Vagina (tissue), 2 donors: ENCODE results near the gene GRAMD1B.

Source experiments
- POLR2A ChIP-seq, 2 donors: fragments of 450-650 bp; IDR thresholded peaks; one replicate each; pipeline ENCODE4 v1.6.1; 2017; ENCODE audit warnings: antibody characterized with exemption in 2 of 2, mild to moderate bottlenecking in 2 of 2, moderate library complexity in 2 of 2
- TF ChIP-seq, protein P1 (sequence below), 3 experiments: fragments of 450-650 bp in 2 of 3; fragments of 200-600 bp in 1 of 3; sonication (generic) in 1 of 3; IDR thresholded peaks; one replicate each; pipeline ENCODE4 v1.5.1; 2017 to 2019; ENCODE audit warnings: antibody characterized with exemption in 3 of 3, mild to moderate bottlenecking in 2 of 3, moderate library complexity in 2 of 3

DNA sequence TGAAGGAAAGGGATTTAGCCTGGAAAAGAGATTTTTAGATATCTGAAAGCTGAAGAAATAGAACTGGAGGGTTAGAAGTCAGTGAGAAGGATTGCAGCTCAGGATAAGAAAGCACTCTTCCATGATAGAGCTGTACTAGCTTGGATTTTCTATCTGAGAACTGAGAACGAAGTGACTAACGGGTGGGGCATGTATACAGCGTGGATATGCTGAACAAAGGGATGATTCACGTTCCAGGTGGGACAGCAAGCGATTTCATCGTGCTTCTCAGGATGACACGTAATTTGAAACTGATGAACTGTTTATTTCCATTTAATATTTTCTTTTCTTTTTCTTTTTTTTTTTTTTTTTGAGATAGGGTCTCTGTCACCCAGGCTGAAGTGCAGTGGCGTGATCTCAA is 53.0 kb downstream of the GRAMD1B start:
- TF ChIP-seq, protein P1, sequence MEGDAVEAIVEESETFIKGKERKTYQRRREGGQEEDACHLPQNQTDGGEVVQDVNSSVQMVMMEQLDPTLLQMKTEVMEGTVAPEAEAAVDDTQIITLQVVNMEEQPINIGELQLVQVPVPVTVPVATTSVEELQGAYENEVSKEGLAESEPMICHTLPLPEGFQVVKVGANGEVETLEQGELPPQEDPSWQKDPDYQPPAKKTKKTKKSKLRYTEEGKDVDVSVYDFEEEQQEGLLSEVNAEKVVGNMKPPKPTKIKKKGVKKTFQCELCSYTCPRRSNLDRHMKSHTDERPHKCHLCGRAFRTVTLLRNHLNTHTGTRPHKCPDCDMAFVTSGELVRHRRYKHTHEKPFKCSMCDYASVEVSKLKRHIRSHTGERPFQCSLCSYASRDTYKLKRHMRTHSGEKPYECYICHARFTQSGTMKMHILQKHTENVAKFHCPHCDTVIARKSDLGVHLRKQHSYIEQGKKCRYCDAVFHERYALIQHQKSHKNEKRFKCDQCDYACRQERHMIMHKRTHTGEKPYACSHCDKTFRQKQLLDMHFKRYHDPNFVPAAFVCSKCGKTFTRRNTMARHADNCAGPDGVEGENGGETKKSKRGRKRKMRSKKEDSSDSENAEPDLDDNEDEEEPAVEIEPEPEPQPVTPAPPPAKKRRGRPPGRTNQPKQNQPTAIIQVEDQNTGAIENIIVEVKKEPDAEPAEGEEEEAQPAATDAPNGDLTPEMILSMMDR (IDR thresholded peaks at IDR 0.05) = no peak
- TF ChIP-seq POLR2A (IDR thresholded peaks at IDR 0.05) = no peak
